ENCODE measurements around the gene GABRB1. TPM values are rescaled to one million over a fixed set of nuclear protein-coding genes. Genes with fewer than 3 reads are reported as not detected.

Gene GABRB1
- total and polyA plus RNA-seq, 2 experiments from 2014 or later, result 0.26 to 0.97 TPM

DNA sequence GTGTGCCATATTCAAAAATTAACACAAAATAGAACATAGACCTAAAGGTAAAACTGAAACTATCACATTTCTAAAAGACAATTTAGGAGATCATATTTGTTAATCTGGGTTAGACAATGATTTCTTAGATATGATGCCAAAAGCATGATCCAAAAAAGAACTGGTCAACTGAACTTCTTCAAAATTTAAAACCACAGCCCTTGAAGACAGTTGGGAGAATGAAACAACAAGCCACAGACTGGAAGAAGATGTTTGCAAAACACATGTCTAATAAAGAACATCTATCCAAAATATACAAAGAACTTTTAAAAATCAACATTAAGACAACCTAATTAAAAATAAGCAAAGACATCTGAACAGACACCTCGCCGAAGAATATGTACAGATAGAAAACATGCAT is 412.7 kb downstream of the GABRB1 start:
- DNase-seq (ENCODE audit: low spot score), result no peak
- Mint-ChIP-seq H3K36me3 (ENCODE audit: low read depth) (no peaks in the 10 kb centered on the region), H3K27me3 (ENCODE audit: insufficient read depth, low read depth, poor library complexity) (peaks cover 1% of the 10 kb centered on the region), H3K4me1 (peaks cover 8% of the 10 kb centered on the region), H3K27ac (no peak overlapping the region), H3K4me3 (no peak overlapping the region), H3K9me3 (no peaks in the 10 kb centered on the region)
- no peak for ATAC-seq
- no peak overlapping the region for H3K4me3 ChIP-seq
- H3K4me1 ChIP-seq (ENCODE audit: insufficient read depth), result no peaks in the 10 kb centered on the region
- no peak for TF ChIP-seq CREB1 (CRISPR knock-in tag; IDR thresholded peaks at IDR 0.05; ENCODE audit: low read depth)
- no peak for TF ChIP-seq STAT1 (IDR thresholded peaks at IDR 0.05; ENCODE audit: unreplicated experiment)
- TF ChIP-seq EZH2 (IDR thresholded peaks at IDR 0.05; ENCODE audit: low read depth, unreplicated experiment), result no peak
- TF ChIP-seq NANOG (IDR thresholded peaks at IDR 0.05; ENCODE audit: borderline replicate concordance), result no peak
- no peak overlapping the region for H2AFZ ChIP-seq
- no peak overlapping the region for H3K4me2 ChIP-seq
- H3K27me3 ChIP-seq (ENCODE audit: insufficient read depth), result no peaks in the 10 kb centered on the region
- no peak overlapping the region for H3K27ac ChIP-seq (ENCODE audit: low read depth)
- no peaks in the 10 kb centered on the region for H3K9me2 ChIP-seq (ENCODE audit: insufficient read depth)
- no peaks in the 10 kb centered on the region for H4K20me1 ChIP-seq (replicated peaks; ENCODE audit: insufficient read depth)
- no peaks in the 10 kb centered on the region for H3F3A ChIP-seq (replicated peaks; ENCODE audit: low read depth)
- H3K79me2 ChIP-seq (replicated peaks; ENCODE audit: insufficient read depth), result no peaks in the 10 kb centered on the region
- H3K36me3 ChIP-seq (ENCODE audit: insufficient read depth), result no peaks in the 10 kb centered on the region

DNA sequence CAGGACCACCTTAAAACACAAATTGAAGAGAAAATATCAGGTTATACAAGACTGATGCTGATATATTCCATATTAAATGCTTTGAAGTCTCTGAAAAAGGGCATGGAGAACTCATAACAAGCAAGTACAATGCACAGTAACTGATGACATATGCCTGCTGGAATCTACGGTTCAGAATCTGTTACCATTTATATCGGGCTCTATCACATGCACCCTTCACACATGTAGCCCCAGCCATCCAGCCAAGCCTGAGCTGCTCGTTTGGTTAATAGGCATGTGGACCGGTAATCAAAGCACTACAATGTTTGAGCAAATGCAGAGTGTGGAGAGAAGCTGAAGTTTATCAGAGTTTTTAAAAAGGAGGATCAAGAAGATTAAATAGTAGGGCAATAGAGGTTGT is 420.3 kb downstream of the GABRB1 start:
- Histone ChIP-seq H3K79me2 (replicated peaks; ENCODE audit: insufficient read depth) (no peaks in the 10 kb centered on the region), H3F3A (replicated peaks; ENCODE audit: low read depth) (no peaks in the 10 kb centered on the region), H3K4me1 (ENCODE audit: insufficient read depth) (no peaks in the 10 kb centered on the region), H3K4me3 (no peak overlapping the region), H3K4me2 (no peak overlapping the region), H4K20me1 (replicated peaks; ENCODE audit: insufficient read depth) (no peaks in the 10 kb centered on the region), H3K27ac (ENCODE audit: low read depth) (no peak overlapping the region), H2AFZ (no peak overlapping the region), H3K9me2 (ENCODE audit: insufficient read depth) (no peaks in the 10 kb centered on the region), H3K27me3 (ENCODE audit: insufficient read depth) (no peaks in the 10 kb centered on the region), H3K36me3 (ENCODE audit: insufficient read depth) (no peaks in the 10 kb centered on the region)
- DNase-seq (ENCODE audit: low spot score), result no peak
- H3K9me3 Mint-ChIP-seq, result no peaks in the 10 kb centered on the region
- no peak overlapping the region for H3K4me3 Mint-ChIP-seq
- no peak for ATAC-seq
- H3K36me3 Mint-ChIP-seq (ENCODE audit: low read depth), result no peaks in the 10 kb centered on the region; the same call in 2 of the 3 replicates
- no peak overlapping the region for H3K27ac Mint-ChIP-seq
- no peaks in the 10 kb centered on the region for H3K27me3 Mint-ChIP-seq (ENCODE audit: insufficient read depth, low read depth, poor library complexity)
- H3K4me1 Mint-ChIP-seq, result no peaks in the 10 kb centered on the region
- no peak for TF ChIP-seq ZNF462 (CRISPR knock-in tag; IDR thresholded peaks at IDR 0.05)
- no peak for TF ChIP-seq NANOG (IDR thresholded peaks at IDR 0.05; ENCODE audit: borderline replicate concordance)
- TF ChIP-seq ZNF331 (CRISPR knock-in tag; IDR thresholded peaks at IDR 0.05; ENCODE audit: low read depth), result no peak
- no peak for TF ChIP-seq CREB1 (CRISPR knock-in tag; IDR thresholded peaks at IDR 0.05; ENCODE audit: low read depth)
- TF ChIP-seq REST (IDR thresholded peaks at IDR 0.05; ENCODE audit: unreplicated experiment), result no peak
- TF ChIP-seq EZH2phosphoT487 (IDR thresholded peaks at IDR 0.05; ENCODE audit: unreplicated experiment), result no peak
- no peak for TF ChIP-seq ETS1 (IDR thresholded peaks at IDR 0.05)
- no peak for TF ChIP-seq POLR2AphosphoS5 (IDR thresholded peaks at IDR 0.05; ENCODE audit: low read depth)
- no peak for TF ChIP-seq EZH2 (IDR thresholded peaks at IDR 0.05; ENCODE audit: low read depth, unreplicated experiment)

Data from GM23338 (cell line).